Activated naive CD4-positive, alpha-beta T cell treated with anti-CD3 and anti-CD28 coated beads for 36 hours (primary cell): ENCODE data around the gene COL19A1. TPM values are rescaled to one million over a fixed set of nuclear protein-coding genes. Genes with fewer than 3 reads are reported as not detected.

Experiments used
- CTCF ChIA-PET: fragments of 350-600 bp; sonication (Branson Sonifier 250); formaldehyde crosslinking; loops from one replicate; lab custom pipeline; 2021; ENCODE audit warnings: antibody characterized with exemption; lab: Charles Lee
- DNase-seq: peaks from one replicate; pipeline ENCODE4 v3.0.0-alpha.2; 2020
- H3K27ac Mint-ChIP-seq: one replicate; pipeline ENCODE4 v1.8.0; 2021; ENCODE audit warnings: mild to moderate bottlenecking, mixed read lengths
- H3K27me3 Mint-ChIP-seq: one replicate; pipeline ENCODE4 v1.8.0; 2021; ENCODE audit warnings: low read depth, mixed read lengths
- H3K36me3 Mint-ChIP-seq: one replicate; pipeline ENCODE4 v1.8.0; 2021; ENCODE audit warnings: low read depth, mixed read lengths
- H3K4me1 Mint-ChIP-seq: one replicate; pipeline ENCODE4 v1.8.0; 2021; ENCODE audit warnings: low read depth, mixed read lengths
- H3K4me3 Mint-ChIP-seq: one replicate; pipeline ENCODE4 v1.8.0; 2021; ENCODE audit warnings: mild to moderate bottlenecking, moderate library complexity, mixed read lengths
- H3K9me3 Mint-ChIP-seq: one replicate; pipeline ENCODE4 v1.8.0; 2021; ENCODE audit warnings: mixed read lengths
- intact Hi-C: fragments of 100-400 bp; cut with micrococcal nuclease; formaldehyde crosslinking; loops from one replicate; pipeline ENCODE4 v1.15.1; 2023
- total RNA-seq, 2 experiments: library from RNA; stranded (reverse); gene quantifications; one replicate each; pipeline ENCODE4 v1.2.3, GENCODE V29; 2021

Gene COL19A1
- total RNA-seq, 2 experiments from 2014 or later, result 0.26 TPM; not detected in 1

GRCh38 chr6:70125602-70126001 lies 259.2 kb downstream of the COL19A1 start:
- H3K4me3 Mint-ChIP-seq, result no peak overlapping the region
- DNase-seq, result no peak
- CTCF ChIA-PET, result interaction anchor here (0.6 kb wide), 2 partner anchors 53 to 86 kb away, joined by 3 to 6 read pairs; no protein-coding TSS in a partner anchor
- no peaks in the 10 kb centered on the region for H3K4me1 Mint-ChIP-seq
- intact Hi-C loops, result no loop called here
- H3K9me3 Mint-ChIP-seq, result no peaks in the 10 kb centered on the region
- H3K27me3 Mint-ChIP-seq, result peaks cover 7% of the 10 kb centered on the region
- H3K36me3 Mint-ChIP-seq, result no peaks in the 10 kb centered on the region
- no peak overlapping the region for H3K27ac Mint-ChIP-seq

GRCh38 chr6:70129341-70129740 lies 263.0 kb downstream of the COL19A1 start:
- intact Hi-C loops, result no loop called here
- no peaks in the 10 kb centered on the region for H3K4me1 Mint-ChIP-seq
- H3K9me3 Mint-ChIP-seq, result no peaks in the 10 kb centered on the region
- DNase-seq, result no peak
- H3K4me3 Mint-ChIP-seq, result no peak overlapping the region
- peaks cover 8% of the 10 kb centered on the region for H3K27me3 Mint-ChIP-seq
- CTCF ChIA-PET, result interaction anchor here (0.9 kb wide), 1 partner anchor 21 kb away, joined by 3 read pairs; no protein-coding TSS in a partner anchor
- H3K36me3 Mint-ChIP-seq, result no peaks in the 10 kb centered on the region
- no peak overlapping the region for H3K27ac Mint-ChIP-seq

GRCh38 chr6:70130865-70131264 lies 264.5 kb downstream of the COL19A1 start:
- no peaks in the 10 kb centered on the region for H3K4me1 Mint-ChIP-seq
- no peak for DNase-seq
- CTCF ChIA-PET, result no interaction called here
- peaks cover 4% of the 10 kb centered on the region for H3K27me3 Mint-ChIP-seq
- H3K27ac Mint-ChIP-seq, result no peak overlapping the region
- no peaks in the 10 kb centered on the region for H3K36me3 Mint-ChIP-seq
- intact Hi-C loops, result no loop called here
- no peak overlapping the region for H3K4me3 Mint-ChIP-seq
- H3K9me3 Mint-ChIP-seq, result no peaks in the 10 kb centered on the region

DNA sequence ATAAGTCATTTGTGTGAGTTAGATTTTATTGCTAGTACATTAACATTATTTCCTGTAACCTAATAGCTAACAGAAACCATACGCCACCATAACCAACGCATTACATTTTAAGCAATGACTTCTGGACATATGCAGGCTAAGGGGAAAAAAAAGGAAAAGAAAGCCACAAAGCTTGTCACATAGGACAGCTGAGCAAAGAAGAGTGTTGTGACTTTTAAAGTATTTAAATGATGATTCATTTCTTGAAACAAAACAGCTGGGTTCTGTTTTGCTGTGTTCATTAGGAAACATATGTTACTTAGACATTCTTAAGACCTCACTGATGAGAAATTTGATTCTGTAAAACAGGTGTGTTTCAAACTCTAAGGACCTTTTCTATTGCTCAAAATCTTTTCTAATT lies 265.2 kb downstream of the COL19A1 start:
- no peak overlapping the region for H3K4me3 Mint-ChIP-seq
- H3K27me3 Mint-ChIP-seq, result peaks cover 4% of the 10 kb centered on the region
- no peaks in the 10 kb centered on the region for H3K4me1 Mint-ChIP-seq
- no peaks in the 10 kb centered on the region for H3K36me3 Mint-ChIP-seq
- H3K9me3 Mint-ChIP-seq, result no peaks in the 10 kb centered on the region
- intact Hi-C loops, result no loop called here
- H3K27ac Mint-ChIP-seq, result no peak overlapping the region
- CTCF ChIA-PET, result interaction anchor here (0.7 kb wide), 1 partner anchor 23 kb away, joined by 4 read pairs; no protein-coding TSS in a partner anchor
- DNase-seq, result no peak

DNA sequence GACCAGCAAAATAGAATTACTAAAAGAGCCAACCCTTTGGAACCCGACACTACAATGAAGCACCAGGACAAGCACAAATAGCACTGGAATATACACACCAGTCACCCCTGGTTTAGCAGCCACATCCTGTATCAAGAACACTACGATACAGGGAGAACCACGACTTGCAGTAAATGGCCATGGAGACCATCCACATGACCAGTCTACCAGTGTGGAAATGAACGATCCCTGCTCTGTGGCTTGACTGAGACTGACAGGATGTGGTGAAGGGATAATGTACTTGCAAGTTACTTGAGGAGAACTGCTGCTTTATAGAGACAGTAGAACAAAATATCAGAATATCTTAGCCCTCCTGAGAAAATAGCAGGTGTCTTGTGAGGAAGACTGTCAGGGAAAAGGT lies 266.9 kb downstream of the COL19A1 start:
- Mint-ChIP-seq H3K4me3 (no peak overlapping the region), H3K27me3 (peaks cover 4% of the 10 kb centered on the region), H3K36me3 (no peaks in the 10 kb centered on the region), H3K4me1 (no peaks in the 10 kb centered on the region), H3K27ac (no peak overlapping the region), H3K9me3 (no peaks in the 10 kb centered on the region)
- CTCF ChIA-PET, result no interaction called here
- intact Hi-C loops, result no loop called here
- DNase-seq, result no peak

DNA sequence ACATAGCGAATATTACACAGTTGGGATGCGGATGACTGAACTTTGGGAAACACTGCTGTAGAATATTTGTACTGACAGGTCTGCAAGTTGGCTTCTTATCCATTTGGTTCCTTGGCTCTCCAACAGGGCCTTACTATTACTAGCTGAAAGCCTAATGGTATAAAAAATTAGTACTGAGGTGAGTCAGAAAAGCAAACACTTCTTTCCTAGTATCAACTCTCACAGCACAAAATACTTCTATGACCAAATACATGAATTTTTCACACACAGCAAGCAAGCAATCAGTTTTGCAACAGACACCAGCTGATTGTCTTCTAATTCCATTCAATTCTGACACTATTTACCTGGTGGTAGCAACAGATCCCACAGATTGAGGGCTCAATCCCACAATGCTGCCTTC lies 268.2 kb downstream of the COL19A1 start:
- intact Hi-C loops, result no loop called here
- DNase-seq, result no peak
- Mint-ChIP-seq H3K9me3 (no peaks in the 10 kb centered on the region), H3K4me3 (no peak overlapping the region), H3K36me3 (no peaks in the 10 kb centered on the region), H3K4me1 (no peaks in the 10 kb centered on the region), H3K27ac (no peak overlapping the region), H3K27me3 (peaks cover 4% of the 10 kb centered on the region)
- CTCF ChIA-PET, result no interaction called here

GRCh38 chr6:70135219-70136160 lies 269.1 kb downstream of the COL19A1 start:
- no peak for DNase-seq
- Mint-ChIP-seq H3K36me3 (no peaks in the 10 kb centered on the region), H3K27ac (no peak overlapping the region), H3K4me1 (no peaks in the 10 kb centered on the region), H3K27me3 (peaks cover 2% of the 10 kb centered on the region), H3K4me3 (no peak overlapping the region), H3K9me3 (no peaks in the 10 kb centered on the region)
- intact Hi-C loops, result no loop called here
- CTCF ChIA-PET, result interaction anchor here (0.6 kb wide), 1 partner anchor 1498 kb away, joined by 3 read pairs; no protein-coding TSS in a partner anchor

GRCh38 chr6:70136996-70137395 lies 270.6 kb downstream of the COL19A1 start:
- Mint-ChIP-seq H3K4me3 (no peak overlapping the region), H3K36me3 (no peaks in the 10 kb centered on the region), H3K9me3 (no peaks in the 10 kb centered on the region), H3K4me1 (no peaks in the 10 kb centered on the region), H3K27ac (no peak overlapping the region), H3K27me3 (no peaks in the 10 kb centered on the region)
- CTCF ChIA-PET, result no interaction called here
- no peak for DNase-seq
- intact Hi-C loops, result no loop called here

DNA sequence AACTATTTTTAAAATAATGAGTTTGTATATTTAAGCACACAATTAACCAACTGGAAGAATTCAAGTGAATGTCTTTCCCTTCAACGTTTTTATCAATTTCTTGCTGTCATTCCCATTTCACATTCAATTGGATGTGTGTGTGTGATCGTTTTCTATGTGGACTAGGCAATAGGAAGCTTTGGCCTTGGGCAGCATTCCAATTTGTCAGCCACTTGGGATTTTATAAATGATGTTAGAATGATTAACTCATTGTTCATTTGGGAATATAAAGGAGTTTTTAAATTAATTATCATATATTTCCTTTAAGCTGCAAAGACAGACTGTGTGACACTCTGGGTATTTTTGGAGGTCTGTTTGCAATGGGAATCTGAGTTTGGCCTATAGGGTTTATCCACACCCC lies 274.1 kb downstream of the COL19A1 start:
- no peaks in the 10 kb centered on the region for H3K36me3 Mint-ChIP-seq
- H3K9me3 Mint-ChIP-seq, result no peaks in the 10 kb centered on the region
- no peak for DNase-seq
- no peak overlapping the region for H3K27ac Mint-ChIP-seq
- CTCF ChIA-PET, result no interaction called here
- intact Hi-C loops, result no loop called here
- peaks cover 4% of the 10 kb centered on the region for H3K27me3 Mint-ChIP-seq
- no peak overlapping the region for H3K4me3 Mint-ChIP-seq
- no peaks in the 10 kb centered on the region for H3K4me1 Mint-ChIP-seq

GRCh38 chr6:70142034-70142433 lies 275.7 kb downstream of the COL19A1 start:
- peaks cover 6% of the 10 kb centered on the region for H3K27me3 Mint-ChIP-seq
- no peaks in the 10 kb centered on the region for H3K4me1 Mint-ChIP-seq
- CTCF ChIA-PET, result interaction anchor here (0.6 kb wide), 1 partner anchor 543 kb away, joined by 3 read pairs; no protein-coding TSS in a partner anchor
- H3K27ac Mint-ChIP-seq, result no peak overlapping the region
- no peaks in the 10 kb centered on the region for H3K9me3 Mint-ChIP-seq
- intact Hi-C loops, result no loop called here
- no peak for DNase-seq
- no peaks in the 10 kb centered on the region for H3K36me3 Mint-ChIP-seq
- no peak overlapping the region for H3K4me3 Mint-ChIP-seq

DNA sequence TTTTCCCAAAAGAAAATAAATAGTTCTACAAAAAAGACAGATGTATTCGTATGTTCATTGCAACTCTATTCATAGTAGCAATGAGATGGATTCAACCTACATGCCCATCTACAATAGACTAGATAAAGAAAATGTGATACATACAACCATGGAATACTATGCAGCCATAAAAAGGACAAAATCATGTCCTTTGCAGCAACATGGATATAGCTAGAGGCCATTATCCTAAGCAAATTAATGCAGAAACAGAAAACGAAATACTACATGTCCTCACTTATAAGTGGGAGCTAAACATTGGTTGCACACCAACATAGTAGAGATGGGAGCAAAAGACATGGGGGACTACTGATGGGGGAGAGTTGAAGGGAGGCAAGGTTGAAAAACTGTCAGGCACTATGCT lies 278.8 kb downstream of the COL19A1 start:
- peaks cover 9% of the 10 kb centered on the region for H3K27me3 Mint-ChIP-seq
- no peak for DNase-seq
- H3K9me3 Mint-ChIP-seq, result no peaks in the 10 kb centered on the region
- H3K36me3 Mint-ChIP-seq, result no peaks in the 10 kb centered on the region
- H3K27ac Mint-ChIP-seq, result no peak overlapping the region
- CTCF ChIA-PET, result no interaction called here
- intact Hi-C loops, result no loop called here
- no peaks in the 10 kb centered on the region for H3K4me1 Mint-ChIP-seq
- no peak overlapping the region for H3K4me3 Mint-ChIP-seq

GRCh38 chr6:70149209-70149788 lies 282.9 kb downstream of the COL19A1 start:
- Mint-ChIP-seq H3K4me1 (no peaks in the 10 kb centered on the region), H3K27ac (no peak overlapping the region), H3K4me3 (no peak overlapping the region), H3K27me3 (peaks cover 5% of the 10 kb centered on the region), H3K9me3 (no peaks in the 10 kb centered on the region), H3K36me3 (no peaks in the 10 kb centered on the region)
- intact Hi-C loops, result no loop called here
- CTCF ChIA-PET, result interaction anchor here (0.6 kb wide), 1 partner anchor 1585 kb away, joined by 7 read pairs; no protein-coding TSS in a partner anchor
- no peak for DNase-seq
